HG02588 (cell line): ENCODE data around the gene HDAC3.

ENCODE experiments used
- ATAC-seq: cut with Tn5 transposase; IDR thresholded peaks from one replicate; pipeline ENCODE4 v1.9.1; 2021; ENCODE audit warnings: mild to moderate bottlenecking, moderate library complexity; ENCODE audit not compliant: unreplicated experiment

Gene HDAC3

GRCh38 chr5:141662028-141662427, 25.4 kb upstream of the HDAC3 start:
- no peak for ATAC-seq

GRCh38 chr5:141657937-141658545, 21.4 kb upstream of the HDAC3 start:
- ATAC-seq = peak; percentile 58

- no peak for ATAC-seq
Observed at GRCh38 chr5:141657404-141657803, 20.8 kb upstream of the HDAC3 start.

GRCh38 chr5:141656396-141656795, 19.7 kb upstream of the HDAC3 start:
- no peak for ATAC-seq

- no peak for ATAC-seq
Observed at GRCh38 chr5:141655020-141655419, 18.4 kb upstream of the HDAC3 start.

- ATAC-seq = no peak
Observed at GRCh38 chr5:141654298-141654697, 17.6 kb upstream of the HDAC3 start.

- ATAC-seq = no peak
Observed at GRCh38 chr5:141651728-141652105, 15.1 kb upstream of the HDAC3 start.

GRCh38 chr5:141650851-141651727, 14.4 kb upstream of the HDAC3 start, which contains the start of gene FCHSD1:
FCHSD1 (minus strand) TSS chr5:141651418; CDS start chr5:141651368, 50 bp downstream.
- peak; percentile 94 for ATAC-seq

- ATAC-seq = no peak
Observed at GRCh38 chr5:141649972-141650371, 13.3 kb upstream of the HDAC3 start.

GRCh38 chr5:141649056-141649688, 12.5 kb upstream of the HDAC3 start:
- ATAC-seq = no peak

GRCh38 chr5:141647851-141648250, 11.2 kb upstream of the HDAC3 start:
- ATAC-seq = no peak

- ATAC-seq = no peak
Observed at GRCh38 chr5:141647242-141647641, 10.6 kb upstream of the HDAC3 start.

GRCh38 chr5:141646026-141646425, 9.4 kb upstream of the HDAC3 start:
- ATAC-seq = no peak

- peak; percentile 46 for ATAC-seq
Observed at GRCh38 chr5:141641634-141642267, 5.1 kb upstream of the HDAC3 start.

- no peak for ATAC-seq
Observed at GRCh38 chr5:141640698-141641097, 4.0 kb upstream of the HDAC3 start.

- no peak for ATAC-seq
Observed at GRCh38 chr5:141640051-141640415, 3.4 kb upstream of the HDAC3 start.

- no peak for ATAC-seq
Observed at GRCh38 chr5:141639357-141640050, 2.9 kb upstream of the HDAC3 start.

- ATAC-seq = no peak
Observed at GRCh38 chr5:141638771-141639170, 2.1 kb upstream of the HDAC3 start.

GRCh38 chr5:141637767-141638419, 1.2 kb upstream of the HDAC3 start:
- no peak for ATAC-seq

- peak; percentile 14 for ATAC-seq
Observed at GRCh38 chr5:141637123-141637766, 596 bp upstream of the HDAC3 start.
